ENCODE results near the gene PLAC8.

DNA sequence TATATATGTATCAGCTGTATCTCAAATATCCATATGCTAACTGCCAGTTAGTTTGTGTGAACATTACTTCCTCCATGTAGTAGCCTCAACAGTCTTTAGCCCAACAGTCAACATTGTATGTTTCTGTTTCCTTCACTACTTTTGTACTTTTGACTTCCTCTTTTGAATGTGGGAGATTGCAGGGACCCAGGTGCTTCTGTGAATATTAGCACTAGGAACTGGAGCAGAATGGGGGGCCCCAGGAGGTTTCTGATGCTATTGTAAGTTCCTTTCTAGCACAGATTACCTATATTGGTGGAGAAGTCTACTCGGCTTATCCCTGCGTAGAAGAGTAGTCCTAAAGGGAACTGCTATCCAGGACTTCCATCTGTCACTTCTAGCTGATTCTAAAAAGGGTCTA is 2.3 kb downstream of the PLAC8 start:
- TF ChIP-seq, protein P1, sequence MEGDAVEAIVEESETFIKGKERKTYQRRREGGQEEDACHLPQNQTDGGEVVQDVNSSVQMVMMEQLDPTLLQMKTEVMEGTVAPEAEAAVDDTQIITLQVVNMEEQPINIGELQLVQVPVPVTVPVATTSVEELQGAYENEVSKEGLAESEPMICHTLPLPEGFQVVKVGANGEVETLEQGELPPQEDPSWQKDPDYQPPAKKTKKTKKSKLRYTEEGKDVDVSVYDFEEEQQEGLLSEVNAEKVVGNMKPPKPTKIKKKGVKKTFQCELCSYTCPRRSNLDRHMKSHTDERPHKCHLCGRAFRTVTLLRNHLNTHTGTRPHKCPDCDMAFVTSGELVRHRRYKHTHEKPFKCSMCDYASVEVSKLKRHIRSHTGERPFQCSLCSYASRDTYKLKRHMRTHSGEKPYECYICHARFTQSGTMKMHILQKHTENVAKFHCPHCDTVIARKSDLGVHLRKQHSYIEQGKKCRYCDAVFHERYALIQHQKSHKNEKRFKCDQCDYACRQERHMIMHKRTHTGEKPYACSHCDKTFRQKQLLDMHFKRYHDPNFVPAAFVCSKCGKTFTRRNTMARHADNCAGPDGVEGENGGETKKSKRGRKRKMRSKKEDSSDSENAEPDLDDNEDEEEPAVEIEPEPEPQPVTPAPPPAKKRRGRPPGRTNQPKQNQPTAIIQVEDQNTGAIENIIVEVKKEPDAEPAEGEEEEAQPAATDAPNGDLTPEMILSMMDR (conservative IDR thresholded peaks at IDR 0.05; ENCODE audit: low read depth, low read length) = no peak
- no peak for TF ChIP-seq SMC3 (IDR thresholded peaks at IDR 0.05; ENCODE audit: low read depth, low read length)
- TF ChIP-seq RAD21 (IDR thresholded peaks at IDR 0.05; ENCODE audit: low read length) = no peak
- TF ChIP-seq RCOR1 (IDR thresholded peaks at IDR 0.05; ENCODE audit: insufficient replicate concordance, low read length) = no peak
- no peak for TF ChIP-seq POLR2A (IDR thresholded peaks at IDR 0.05; ENCODE audit: low read depth, low read length)
- TF ChIP-seq BHLHE40 (IDR thresholded peaks at IDR 0.05; ENCODE audit: low read depth, low read length) = no peak
- TF ChIP-seq, protein P2, sequence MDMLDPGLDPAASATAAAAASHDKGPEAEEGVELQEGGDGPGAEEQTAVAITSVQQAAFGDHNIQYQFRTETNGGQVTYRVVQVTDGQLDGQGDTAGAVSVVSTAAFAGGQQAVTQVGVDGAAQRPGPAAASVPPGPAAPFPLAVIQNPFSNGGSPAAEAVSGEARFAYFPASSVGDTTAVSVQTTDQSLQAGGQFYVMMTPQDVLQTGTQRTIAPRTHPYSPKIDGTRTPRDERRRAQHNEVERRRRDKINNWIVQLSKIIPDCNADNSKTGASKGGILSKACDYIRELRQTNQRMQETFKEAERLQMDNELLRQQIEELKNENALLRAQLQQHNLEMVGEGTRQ (IDR thresholded peaks at IDR 0.05; ENCODE audit: low read depth, low read length) = no peak
- TF ChIP-seq CHD1 (IDR thresholded peaks at IDR 0.05; ENCODE audit: low read depth, low read length) = no peak

Data from IMR-90 (cell line).